Measurements from ENCODE around the gene LCOR.

DNA sequence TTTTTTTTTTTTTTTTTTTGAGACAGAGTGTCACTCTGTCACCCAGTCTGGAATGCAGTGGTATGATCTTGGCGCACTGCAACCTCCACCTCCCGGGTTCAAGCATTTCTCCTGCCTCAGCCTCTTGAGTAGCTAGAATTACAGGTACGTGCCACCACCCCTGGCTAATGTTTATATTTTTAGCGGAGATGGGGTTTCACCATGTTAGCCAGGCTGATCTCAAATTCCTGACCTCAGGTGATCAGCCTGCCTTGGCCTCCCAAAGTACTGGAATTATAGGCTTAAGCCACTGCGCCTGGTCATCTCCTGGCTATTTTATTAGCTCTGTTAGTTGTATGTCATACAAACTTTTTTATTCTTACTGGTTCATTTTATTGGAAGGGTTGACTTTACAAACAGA is 103.0 kb downstream of the LCOR start:
- TF ChIP-seq, protein P1, sequence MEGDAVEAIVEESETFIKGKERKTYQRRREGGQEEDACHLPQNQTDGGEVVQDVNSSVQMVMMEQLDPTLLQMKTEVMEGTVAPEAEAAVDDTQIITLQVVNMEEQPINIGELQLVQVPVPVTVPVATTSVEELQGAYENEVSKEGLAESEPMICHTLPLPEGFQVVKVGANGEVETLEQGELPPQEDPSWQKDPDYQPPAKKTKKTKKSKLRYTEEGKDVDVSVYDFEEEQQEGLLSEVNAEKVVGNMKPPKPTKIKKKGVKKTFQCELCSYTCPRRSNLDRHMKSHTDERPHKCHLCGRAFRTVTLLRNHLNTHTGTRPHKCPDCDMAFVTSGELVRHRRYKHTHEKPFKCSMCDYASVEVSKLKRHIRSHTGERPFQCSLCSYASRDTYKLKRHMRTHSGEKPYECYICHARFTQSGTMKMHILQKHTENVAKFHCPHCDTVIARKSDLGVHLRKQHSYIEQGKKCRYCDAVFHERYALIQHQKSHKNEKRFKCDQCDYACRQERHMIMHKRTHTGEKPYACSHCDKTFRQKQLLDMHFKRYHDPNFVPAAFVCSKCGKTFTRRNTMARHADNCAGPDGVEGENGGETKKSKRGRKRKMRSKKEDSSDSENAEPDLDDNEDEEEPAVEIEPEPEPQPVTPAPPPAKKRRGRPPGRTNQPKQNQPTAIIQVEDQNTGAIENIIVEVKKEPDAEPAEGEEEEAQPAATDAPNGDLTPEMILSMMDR (IDR thresholded peaks at IDR 0.05): no peak
- TF ChIP-seq EP300 (IDR thresholded peaks at IDR 0.05) (no peak), POLR2AphosphoS5 (IDR thresholded peaks at IDR 0.05) (no peak), POLR2A (IDR thresholded peaks at IDR 0.05) (no peak)

All from suprapubic skin (tissue), 4 donors.